HG03469 (cell line): ENCODE data around the gene PYGB.

Source experiments
- ATAC-seq: cut with Tn5 transposase; IDR thresholded peaks from one replicate; pipeline ENCODE4 v1.9.1; 2021; ENCODE audit warnings: mild to moderate bottlenecking, moderate library complexity, moderate number of reproducible peaks; ENCODE audit not compliant: unreplicated experiment

The PYGB gene

DNA sequence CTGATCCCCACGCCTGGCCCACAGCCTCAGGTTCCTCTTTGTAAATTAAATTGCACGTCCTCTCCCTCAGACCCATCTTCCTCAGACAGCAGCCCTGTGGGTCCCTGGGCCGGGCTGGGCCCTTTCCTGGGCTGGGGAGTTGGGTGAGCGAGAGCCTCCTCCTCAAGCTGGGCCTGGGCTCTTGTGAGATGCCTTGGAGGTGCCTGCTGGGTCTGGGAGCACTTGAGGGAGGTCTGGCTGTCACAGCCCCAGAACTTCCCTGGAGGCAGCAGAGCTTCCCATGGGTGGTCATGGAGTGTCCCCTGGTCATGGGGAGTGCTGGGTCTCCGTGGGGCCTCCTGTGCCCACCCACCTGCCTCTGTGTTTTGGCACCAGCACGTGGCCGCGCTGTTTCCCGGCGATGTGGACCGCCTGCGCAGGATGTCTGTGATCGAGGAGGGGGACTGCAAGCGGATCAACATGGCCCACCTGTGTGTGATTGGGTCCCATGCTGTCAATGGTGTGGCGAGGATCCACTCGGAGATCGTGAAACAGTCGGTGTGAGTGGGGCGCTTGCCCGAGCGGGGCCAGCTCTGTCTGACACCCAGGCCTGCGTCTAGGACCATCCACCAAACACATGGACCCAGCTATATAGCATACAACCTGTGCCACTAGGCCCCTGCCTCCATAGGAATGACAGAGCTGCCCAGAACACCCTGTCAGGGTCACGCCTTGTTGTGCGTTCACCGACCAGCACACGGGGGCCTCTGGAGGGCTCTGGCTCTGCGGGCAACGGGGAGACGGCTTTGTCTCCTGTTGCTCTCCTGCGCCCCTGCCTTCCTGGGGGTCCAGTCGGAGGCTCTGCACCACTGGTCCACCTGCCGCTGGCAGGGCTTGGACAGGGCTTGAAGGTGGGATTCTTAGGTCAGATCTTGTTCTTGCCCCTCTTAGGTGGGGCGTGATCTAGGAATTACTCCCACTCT is 33.0 kb downstream of the PYGB start:
- ATAC-seq = no peak

- ATAC-seq = peak; percentile 46
These were observed 33.7 kb downstream of the PYGB start for GRCh38 chr20:25281541-25281991.

GRCh38 chr20:25282034-25282781 is 34.3 kb downstream of the PYGB start:
- ATAC-seq = no peak

GRCh38 chr20:25282796-25283195 is 34.9 kb downstream of the PYGB start:
- no peak for ATAC-seq

GRCh38 chr20:25283221-25283951 is 35.5 kb downstream of the PYGB start:
- no peak for ATAC-seq

GRCh38 chr20:25284131-25284601 is 36.3 kb downstream of the PYGB start:
- no peak for ATAC-seq

GRCh38 chr20:25285091-25285647 is 37.3 kb downstream of the PYGB start:
- ATAC-seq = no peak

- ATAC-seq = no peak
These were observed 38.2 kb downstream of the PYGB start for GRCh38 chr20:25285856-25286798.

DNA sequence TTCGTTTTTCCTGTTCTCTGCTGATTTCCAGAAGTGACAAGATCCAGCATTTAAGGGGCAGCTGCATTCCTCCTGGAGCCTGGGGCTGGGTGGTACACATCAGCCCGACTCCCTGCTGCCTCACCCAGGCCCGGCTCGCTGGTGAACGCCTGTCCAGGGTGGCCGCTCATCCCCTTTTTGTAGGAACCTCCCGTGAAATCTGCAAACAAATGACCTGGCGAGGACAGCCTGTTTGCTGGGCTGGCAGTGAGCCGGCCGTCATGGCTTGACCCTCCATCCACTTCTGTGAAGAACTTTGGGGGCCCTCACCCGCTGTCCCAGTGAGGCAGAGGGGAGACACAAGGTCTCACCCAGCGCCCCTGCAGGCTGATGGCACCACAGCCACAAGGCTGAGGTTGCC is 39.0 kb downstream of the PYGB start:
- no peak for ATAC-seq

DNA sequence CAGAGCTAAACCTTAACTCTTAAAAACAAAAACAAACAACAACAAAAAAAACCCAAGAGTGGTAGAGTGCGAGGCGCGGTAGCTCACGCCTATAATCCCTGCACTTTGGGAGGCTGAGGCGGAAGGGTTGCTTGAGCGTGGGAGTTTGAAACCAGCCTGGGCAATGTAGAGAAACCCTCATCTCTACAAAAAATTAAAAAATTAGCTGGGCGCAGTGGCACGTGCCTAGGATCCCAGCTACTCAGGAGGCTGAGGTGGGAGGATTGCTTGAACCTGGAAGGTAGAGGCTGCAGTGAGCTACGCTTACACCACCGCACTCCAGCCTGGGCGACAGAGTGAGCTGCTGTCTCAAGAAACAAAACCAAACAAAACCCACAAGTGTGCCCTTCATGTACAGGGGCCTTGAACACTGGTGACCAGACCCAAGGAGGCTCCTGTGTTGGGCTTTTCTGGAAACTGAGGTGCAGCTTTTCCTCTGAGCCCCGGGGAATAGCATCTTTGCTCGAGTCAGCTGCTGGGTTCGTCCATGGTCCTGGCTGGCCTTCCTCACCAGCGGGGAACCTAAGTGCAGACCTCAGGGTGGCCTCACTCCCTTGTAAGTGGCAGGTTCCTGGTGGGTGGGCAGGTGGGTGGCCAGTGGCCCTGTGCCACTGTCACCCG is 39.9 kb downstream of the PYGB start:
- no peak for ATAC-seq

GRCh38 chr20:25288291-25289181 is 40.7 kb downstream of the PYGB start:
- peak; percentile 96 for ATAC-seq

DNA sequence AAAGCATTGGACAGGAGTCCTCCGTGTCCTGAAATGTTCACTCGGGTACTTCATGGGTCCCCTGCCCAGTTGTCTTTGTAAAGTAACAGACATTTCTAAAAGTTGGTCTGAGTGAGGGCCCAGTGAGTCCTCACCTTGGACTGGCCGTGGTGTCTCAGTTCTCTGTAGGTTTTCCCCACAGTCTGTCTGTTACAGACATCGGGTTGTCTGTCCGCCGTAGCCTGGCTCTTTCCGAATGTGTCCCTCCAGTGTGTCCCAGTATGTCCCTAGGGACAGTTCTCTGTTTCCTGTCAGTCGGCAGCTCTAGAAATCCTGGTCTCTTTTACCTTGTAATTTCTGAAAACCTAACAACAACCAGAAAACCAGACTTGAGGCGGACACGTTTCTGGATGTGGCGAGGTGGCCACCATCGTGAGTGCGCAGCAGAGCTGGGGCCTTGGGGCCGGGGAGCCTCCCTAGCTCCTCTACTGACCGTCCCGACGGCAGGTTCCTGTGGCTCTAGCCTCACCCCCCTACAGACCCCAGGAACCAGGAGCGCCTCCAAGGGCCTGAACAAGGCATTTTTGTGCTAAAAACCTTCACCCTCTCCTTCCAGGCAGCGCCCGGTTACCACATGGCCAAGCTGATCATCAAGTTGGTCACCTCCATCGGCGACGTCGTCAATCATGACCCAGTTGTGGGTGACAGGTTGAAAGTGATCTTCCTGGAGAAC is 42.2 kb downstream of the PYGB start:
- ATAC-seq = no peak

DNA sequence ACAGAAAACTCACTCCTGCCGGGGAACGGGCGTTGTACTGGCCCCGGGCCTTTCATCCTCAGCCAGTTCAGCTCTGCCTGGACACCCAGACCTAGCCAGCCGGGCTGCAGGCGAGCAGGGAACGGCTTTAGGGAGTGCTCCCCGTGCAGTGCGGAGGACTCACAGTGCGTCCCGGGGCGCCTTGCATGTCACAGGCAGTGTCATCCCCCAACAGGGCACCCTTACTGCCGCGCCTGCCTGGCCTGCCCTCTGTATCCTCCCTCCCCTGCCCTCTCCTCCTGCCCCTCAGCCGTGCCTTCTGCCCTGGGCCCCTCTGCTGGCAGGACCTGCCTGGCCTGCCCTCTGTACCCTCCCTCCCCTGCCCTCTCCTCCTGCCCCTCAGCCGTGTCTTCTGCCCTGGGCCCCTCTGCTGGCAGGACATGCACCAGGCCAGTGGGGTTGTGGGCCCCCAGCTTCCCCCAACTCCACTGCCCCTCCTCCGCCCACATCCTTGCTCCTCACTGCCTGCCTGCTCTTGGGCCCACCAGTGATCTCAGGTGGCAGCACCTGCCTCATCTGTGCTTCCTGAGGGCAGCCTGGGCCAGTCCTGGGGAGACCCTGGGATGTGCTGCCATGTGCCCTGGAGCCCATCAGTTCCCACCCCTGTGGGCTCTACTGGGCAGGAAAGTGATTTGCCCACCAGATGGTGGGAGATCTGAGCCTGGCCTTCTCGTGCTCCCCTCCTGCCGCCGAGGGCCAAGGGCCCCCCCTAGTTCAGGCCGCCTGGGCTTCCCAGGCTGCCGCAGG is 43.0 kb downstream of the PYGB start:
- ATAC-seq = no peak

- no peak for ATAC-seq
These were observed 43.7 kb downstream of the PYGB start for GRCh38 chr20:25291432-25292133.

DNA sequence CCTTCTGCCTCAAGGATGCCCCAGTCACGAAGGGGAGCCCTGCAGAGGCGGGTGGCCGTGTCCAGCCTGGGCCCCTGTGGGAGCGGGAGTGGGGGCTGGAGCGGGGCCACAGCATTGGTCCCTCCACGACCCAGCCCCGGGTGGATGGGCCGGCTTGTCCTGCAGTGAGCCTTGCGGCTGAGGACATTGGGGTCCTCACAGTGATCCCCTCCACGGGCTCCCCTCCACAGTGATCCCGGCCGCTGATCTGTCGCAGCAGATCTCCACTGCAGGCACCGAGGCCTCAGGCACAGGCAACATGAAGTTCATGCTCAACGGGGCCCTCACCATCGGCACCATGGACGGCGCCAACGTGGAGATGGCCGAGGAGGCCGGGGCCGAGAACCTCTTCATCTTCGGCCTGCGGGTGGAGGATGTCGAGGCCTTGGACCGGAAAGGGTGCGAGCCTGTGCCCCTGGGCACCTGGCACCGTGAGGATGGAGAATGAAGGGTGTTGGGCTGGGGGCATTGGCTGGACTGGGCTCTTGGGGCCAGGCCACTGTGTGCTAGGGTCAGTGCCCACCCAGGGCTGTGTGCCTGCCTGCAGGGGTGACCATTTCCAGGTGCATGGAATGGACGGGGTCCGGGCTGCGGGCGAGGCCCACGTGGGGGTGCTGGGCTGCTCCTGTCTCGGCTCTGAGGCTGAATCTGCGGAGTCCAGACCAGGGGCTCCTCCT is 44.4 kb downstream of the PYGB start:
- ATAC-seq = no peak
